HepG2 (cell line): ENCODE measurements around the gene OTUD7B.

Experiments used
- CTCF ChIP-seq: sonication (generic); formaldehyde crosslinking; IDR thresholded peaks from 2 replicates; pipeline ENCODE4 v1.5.0; 2020; ENCODE audit warnings: mild to moderate bottlenecking, missing genetic modification reagents, moderate library complexity
- MTA3 ChIP-seq: sonication (generic); formaldehyde crosslinking; IDR thresholded peaks from 2 replicates; pipeline ENCODE4 v1.4.0; 2020; ENCODE audit warnings: missing genetic modification reagents
- YY1 ChIP-seq: IDR thresholded peaks from 2 replicates; pipeline ENCODE4 v1.6.1; 2011; ENCODE audit warnings: low read length, low read depth, moderate library complexity, mild to moderate bottlenecking; ENCODE audit not compliant: insufficient read depth, insufficient replicate concordance

- TF ChIP-seq YY1 (no peak), CTCF (CRISPR knock-in tag) (no peak), MTA3 (CRISPR knock-in tag) (no peak)
Observed at GRCh38 chr1:149923626-149924025, 86.9 kb downstream of the OTUD7B start.
